HEK293 (cell line): ENCODE data around the gene HOXD12.

Experiments used
- BCL11A ChIP-seq: fragments of 450-650 bp; formaldehyde crosslinking; IDR thresholded peaks from 2 replicates; pipeline ENCODE4 v1.5.1; 2016; ENCODE audit warnings: low read depth, missing biosample characterization, missing genetic modification characterization
- BCL6B ChIP-seq: fragments of 450-650 bp; formaldehyde crosslinking; IDR thresholded peaks from 2 replicates; pipeline ENCODE4 v1.5.1; 2017; ENCODE audit warnings: missing biosample characterization, missing genetic modification characterization
- KLF1 ChIP-seq: fragments of 450-650 bp; formaldehyde crosslinking; IDR thresholded peaks from 2 replicates; pipeline ENCODE4 v1.5.1; 2016; ENCODE audit warnings: missing biosample characterization, missing genetic modification characterization
- KLF10 ChIP-seq: fragments of 450-650 bp; IDR thresholded peaks from 2 replicates; pipeline ENCODE4 v1.5.1; 2018; ENCODE audit warnings: missing biosample characterization, mild to moderate bottlenecking, missing genetic modification characterization
- PATZ1 ChIP-seq: fragments of 450-650 bp; formaldehyde crosslinking; IDR thresholded peaks from 2 replicates; pipeline ENCODE4 v1.5.1; 2016; ENCODE audit warnings: missing biosample characterization, missing genetic modification characterization
- REPIN1 ChIP-seq: fragments of 450-650 bp; formaldehyde crosslinking; IDR thresholded peaks from 2 replicates; pipeline ENCODE4 v1.5.1; 2017; ENCODE audit warnings: missing biosample characterization, missing genetic modification characterization, low read depth
- SCRT2 ChIP-seq: fragments of 450-650 bp; formaldehyde crosslinking; IDR thresholded peaks from 2 replicates; pipeline ENCODE4 v1.5.1; 2016; ENCODE audit warnings: missing biosample characterization, missing genetic modification characterization
- TCF7L2 ChIP-seq: IDR thresholded peaks from 2 replicates; pipeline ENCODE4 v1.6.1; 2011; ENCODE audit warnings: low read depth, mild to moderate bottlenecking, inconsistent platforms, low read length, moderate library complexity, borderline replicate concordance
- ZBTB11 ChIP-seq: fragments of 450-650 bp; formaldehyde crosslinking; conservative IDR thresholded peaks from 2 replicates; pipeline ENCODE4 v1.5.1; 2016; ENCODE audit warnings: low read depth, missing biosample characterization, missing genetic modification characterization
- ZNF148 ChIP-seq: fragments of 450-650 bp; formaldehyde crosslinking; IDR thresholded peaks from 2 replicates; pipeline ENCODE4 v1.5.0; 2017; ENCODE audit warnings: missing biosample characterization, missing genetic modification characterization, borderline replicate concordance
- ZNF157 ChIP-seq: fragments of 450-650 bp; formaldehyde crosslinking; IDR thresholded peaks from 2 replicates; pipeline ENCODE4 v1.5.1; 2016; ENCODE audit warnings: missing biosample characterization, missing genetic modification characterization
- ZNF175 ChIP-seq: fragments of 450-650 bp; formaldehyde crosslinking; IDR thresholded peaks from 2 replicates; pipeline ENCODE4 v1.5.1; 2016; ENCODE audit warnings: missing biosample characterization, missing genetic modification characterization
- ZNF18 ChIP-seq: fragments of 450-650 bp; formaldehyde crosslinking; IDR thresholded peaks from 2 replicates; pipeline ENCODE4 v1.5.1; 2016; ENCODE audit warnings: missing biosample characterization, missing genetic modification characterization
- ZNF248 ChIP-seq: fragments of 450-650 bp; formaldehyde crosslinking; IDR thresholded peaks from 2 replicates; pipeline ENCODE4 v1.5.1; 2017; ENCODE audit warnings: missing biosample characterization, missing genetic modification characterization
- ZNF302 ChIP-seq: fragments of 450-650 bp; formaldehyde crosslinking; IDR thresholded peaks from 2 replicates; pipeline ENCODE4 v1.5.1; 2016; ENCODE audit warnings: missing biosample characterization, missing genetic modification characterization, low read depth
- ZNF518A ChIP-seq: fragments of 450-650 bp; formaldehyde crosslinking; conservative IDR thresholded peaks from 2 replicates; pipeline ENCODE4 v1.5.1; 2016; ENCODE audit warnings: low read depth, missing biosample characterization, missing genetic modification characterization
- ZNF610 ChIP-seq: fragments of 450-650 bp; formaldehyde crosslinking; IDR thresholded peaks from 2 replicates; pipeline ENCODE4 v1.5.1; 2016; ENCODE audit warnings: missing biosample characterization, missing genetic modification characterization, borderline replicate concordance
- ZNF623 ChIP-seq: fragments of 450-650 bp; formaldehyde crosslinking; IDR thresholded peaks from 2 replicates; pipeline ENCODE4 v1.5.1; 2016; ENCODE audit warnings: missing biosample characterization, missing genetic modification characterization
- ZNF624 ChIP-seq: fragments of 450-650 bp; formaldehyde crosslinking; IDR thresholded peaks from 2 replicates; pipeline ENCODE4 v1.5.1; 2017; ENCODE audit warnings: missing biosample characterization, missing genetic modification characterization
- ZNF658 ChIP-seq: fragments of 450-650 bp; formaldehyde crosslinking; IDR thresholded peaks from 2 replicates; pipeline ENCODE4; 2016; ENCODE audit warnings: missing biosample characterization, missing genetic modification characterization
- ZNF660 ChIP-seq: fragments of 450-650 bp; IDR thresholded peaks from 2 replicates; pipeline ENCODE4 v1.5.1; 2018; ENCODE audit warnings: missing biosample characterization, mild to moderate bottlenecking, missing genetic modification characterization
- ZNF791 ChIP-seq: fragments of 450-650 bp; formaldehyde crosslinking; IDR thresholded peaks from 2 replicates; pipeline ENCODE4 v1.5.1; 2016; ENCODE audit warnings: missing biosample characterization, missing genetic modification characterization
- ZSCAN23 ChIP-seq: fragments of 450-650 bp; formaldehyde crosslinking; IDR thresholded peaks from 2 replicates; pipeline ENCODE4 v1.5.1; 2016; ENCODE audit warnings: missing biosample characterization, missing genetic modification characterization

HOXD12 gene

GRCh38 chr2:176140513-176141317, 41.1 kb downstream of the HOXD12 start (continued):
- TF ChIP-seq ZNF148 (tag by site-specific recombination) (no peak), KLF1 (tag by site-specific recombination) (0 out of 2 replicates have a peak, but pooled peaks have one; percentile 16), ZNF518A (tag by site-specific recombination) (no peak), ZNF18 (tag by site-specific recombination) (no peak), ZNF624 (no peak), ZNF157 (no peak), TCF7L2 (no peak), ZNF175 (tag by site-specific recombination) (no peak), ZNF302 (tag by site-specific recombination) (no peak), PATZ1 (tag by site-specific recombination) (peak; percentile 65), BCL6B (tag by site-specific recombination) (no peak), ZNF610 (no peak), ZNF660 (peak; percentile 42; the same call in 1 of the 2 replicates), REPIN1 (tag by site-specific recombination) (no peak), ZNF248 (tag by site-specific recombination) (no peak), ZBTB11 (tag by site-specific recombination) (no peak), KLF10 (tag by site-specific recombination) (no peak), ZSCAN23 (tag by site-specific recombination) (no peak), ZNF623 (tag by site-specific recombination) (no peak), BCL11A (tag by site-specific recombination) (no peak), ZNF791 (tag by site-specific recombination) (no peak), ZNF658 (tag by site-specific recombination) (no peak), SCRT2 (tag by site-specific recombination) (no peak)
